ENCODE results near the gene FBXL16. TPM values are rescaled to one million over a fixed set of nuclear protein-coding genes. Genes with fewer than 3 reads are reported as not detected.

The FBXL16 gene
- total and polyA plus RNA-seq, 2 donors (not counting 1 experiment from before 2014, with no cell fraction given), result 0.07 TPM; not detected in 1

GRCh38 chr16:654034-654433 lies 51.6 kb downstream of the FBXL16 start:
- H3K79me2 ChIP-seq (ENCODE audit: control insufficient read depth, insufficient read depth, low read length), result no peaks in the 10 kb centered on the region
- no peak overlapping the region for H3K9ac ChIP-seq (ENCODE audit: insufficient read depth, low read length)
- no peak overlapping the region for H3K4me2 ChIP-seq (ENCODE audit: extremely low read depth, insufficient read depth, low read length)
- no peak overlapping the region for H3K27ac ChIP-seq (ENCODE audit: insufficient read depth, low read length)
- H4K20me1 ChIP-seq (ENCODE audit: control insufficient read depth, extremely low read depth, insufficient read depth, low read length), result no peaks in the 10 kb centered on the region
- no peaks in the 10 kb centered on the region for H3K27me3 ChIP-seq (ENCODE audit: control insufficient read depth, insufficient read depth, low read length)
- H3K36me3 ChIP-seq (ENCODE audit: control insufficient read depth, insufficient read depth, low read length), result peaks cover 17% of the 10 kb centered on the region
- no peak overlapping the region for H2AFZ ChIP-seq (ENCODE audit: low read length)
- H3K4me1 ChIP-seq (ENCODE audit: control insufficient read depth, extremely low read depth, insufficient read depth, low read length), result peaks cover 3% of the 10 kb centered on the region
- DNase-seq (ENCODE audit: low read depth in 2 of 2), result no peak
- no peak for TF ChIP-seq CTCF (conservative IDR thresholded peaks at IDR 0.05 in 1 of 2, IDR thresholded peaks at IDR 0.05 in 1 of 2; ENCODE audit: low read depth in 1 of 2, low read length in 2 of 2)
- TF ChIP-seq EZH2 (IDR thresholded peaks at IDR 0.05; ENCODE audit: low read length, missing control alignments), result no peak
- H3K4me3 ChIP-seq (replicated peaks in 1 of 4; ENCODE audit: control extremely low read depth in 1 of 4, insufficient read depth in 1 of 4, low read depth in 3 of 4, low read length in 4 of 4), result no peak overlapping the region
- H3K9me3 ChIP-seq (ENCODE audit: control insufficient read depth, insufficient read depth, low read depth, low read length), result no peaks in the 10 kb centered on the region

GRCh38 chr16:652454-653305 lies 52.9 kb downstream of the FBXL16 start:
- Histone ChIP-seq H3K9me3 (ENCODE audit: control insufficient read depth, insufficient read depth, low read depth, low read length) (no peaks in the 10 kb centered on the region), H3K4me1 (ENCODE audit: control insufficient read depth, extremely low read depth, insufficient read depth, low read length) (peaks cover 7% of the 10 kb centered on the region), H3K4me3 (replicated peaks in 1 of 4; ENCODE audit: control extremely low read depth in 1 of 4, insufficient read depth in 1 of 4, low read depth in 3 of 4, low read length in 4 of 4) (no peak overlapping the region), H3K27me3 (ENCODE audit: control insufficient read depth, insufficient read depth, low read length) (no peaks in the 10 kb centered on the region), H3K4me2 (ENCODE audit: extremely low read depth, insufficient read depth, low read length) (no peak overlapping the region), H3K79me2 (ENCODE audit: control insufficient read depth, insufficient read depth, low read length) (peaks cover 6% of the 10 kb centered on the region), H2AFZ (ENCODE audit: low read length) (no peak overlapping the region), H3K9ac (ENCODE audit: insufficient read depth, low read length) (no peak overlapping the region), H4K20me1 (ENCODE audit: control insufficient read depth, extremely low read depth, insufficient read depth, low read length) (no peaks in the 10 kb centered on the region), H3K27ac (ENCODE audit: insufficient read depth, low read length) (no peak overlapping the region), H3K36me3 (ENCODE audit: control insufficient read depth, insufficient read depth, low read length) (peaks cover 12% of the 10 kb centered on the region)
- DNase-seq (ENCODE audit: low read depth in 2 of 2), result peak in 1 of 2 donors; percentile 59
- TF ChIP-seq CTCF (conservative IDR thresholded peaks at IDR 0.05 in 1 of 2, IDR thresholded peaks at IDR 0.05 in 1 of 2; ENCODE audit: low read depth in 1 of 2, low read length in 2 of 2), result no peak
- no peak for TF ChIP-seq EZH2 (IDR thresholded peaks at IDR 0.05; ENCODE audit: low read length, missing control alignments)

- H3K4me1 ChIP-seq (ENCODE audit: control insufficient read depth, extremely low read depth, insufficient read depth, low read length), result peaks cover 7% of the 10 kb centered on the region
- no peak overlapping the region for H2AFZ ChIP-seq (ENCODE audit: low read length)
- H4K20me1 ChIP-seq (ENCODE audit: control insufficient read depth, extremely low read depth, insufficient read depth, low read length), result no peaks in the 10 kb centered on the region
- peaks cover 8% of the 10 kb centered on the region for H3K36me3 ChIP-seq (ENCODE audit: control insufficient read depth, insufficient read depth, low read length)
- H3K79me2 ChIP-seq (ENCODE audit: control insufficient read depth, insufficient read depth, low read length), result peaks cover 6% of the 10 kb centered on the region
- H3K4me3 ChIP-seq (replicated peaks in 1 of 4; ENCODE audit: control extremely low read depth in 1 of 4, insufficient read depth in 1 of 4, low read depth in 3 of 4, low read length in 4 of 4), result no peak overlapping the region
- H3K27ac ChIP-seq (ENCODE audit: insufficient read depth, low read length), result no peak overlapping the region
- no peaks in the 10 kb centered on the region for H3K9me3 ChIP-seq (ENCODE audit: control insufficient read depth, insufficient read depth, low read depth, low read length)
- no peaks in the 10 kb centered on the region for H3K27me3 ChIP-seq (ENCODE audit: control insufficient read depth, insufficient read depth, low read length)
- DNase-seq (ENCODE audit: low read depth in 2 of 2), result no peak
- H3K9ac ChIP-seq (ENCODE audit: insufficient read depth, low read length), result no peak overlapping the region
- TF ChIP-seq CTCF (conservative IDR thresholded peaks at IDR 0.05 in 1 of 2, IDR thresholded peaks at IDR 0.05 in 1 of 2; ENCODE audit: low read depth in 1 of 2, low read length in 2 of 2), result no peak
- TF ChIP-seq EZH2 (IDR thresholded peaks at IDR 0.05; ENCODE audit: low read length, missing control alignments), result no peak
- H3K4me2 ChIP-seq (ENCODE audit: extremely low read depth, insufficient read depth, low read length), result no peak overlapping the region
These were observed 53.8 kb downstream of the FBXL16 start for GRCh38 chr16:651844-652243.
